Anterior cingulate cortex (tissue), 58 donors: Measurements from ENCODE around the gene DMC1.
"Not testable (repeated sequence)": the region's sequence is repeated elsewhere in the genome, so short reads cannot be mapped to it uniquely, and the experiment has no call there.

ENCODE experiments used
- DNase-seq, 58 donors: peaks; one replicate each; lab custom pipeline; 2025; lab: John Stamatoyannopoulos, UW

The DMC1 gene

GRCh38 chr22:38479096-38479837 lies 90.7 kb downstream of the DMC1 start:
- no peak for DNase-seq

- DNase-seq = no peak
Measured at GRCh38 chr22:38477585-38477984, 92.4 kb downstream of the DMC1 start.

GRCh38 chr22:38474003-38474607 lies 95.9 kb downstream of the DMC1 start:
- DNase-seq = peak in 4 of 58 donors; percentile 7 to 71 (median 39)

- no peak for DNase-seq
Measured at GRCh38 chr22:38471237-38471636, 98.7 kb downstream of the DMC1 start.

GRCh38 chr22:38470179-38470578 lies 99.8 kb downstream of the DMC1 start:
- DNase-seq = not testable (repeated sequence)

- DNase-seq = no peak
Measured at GRCh38 chr22:38469306-38469781, 100.6 kb downstream of the DMC1 start.
